ENCODE data around the gene KLHDC4. TPM values are rescaled to one million over a fixed set of nuclear protein-coding genes. Genes with fewer than 3 reads are reported as not detected.

KLHDC4 gene
- total and polyA plus RNA-seq, 8 donors: 15.5 to 82.1 (median 26.0) TPM

- Histone ChIP-seq H3K36me3 (no peaks in the 10 kb centered on the region), H3K4me1 (peaks cover 0 to 6% (median 0%) of the 10 kb centered on the region in 3 donors), H3K27ac (no peak overlapping the region), H3K9me3 (no peaks in the 10 kb centered on the region), H3K4me3 (no peak overlapping the region), H3K27me3 (no peaks in the 10 kb centered on the region)
- no peak for TF ChIP-seq CTCF (IDR thresholded peaks at IDR 0.05)
- FAIRE-seq: no peak
- DNase-seq: no peak
- ATAC-seq: no peak
- 88 to 92% methylated on average over 16 of the region's 16 CpGs for WGBS, 2 donors
- intact Hi-C loops (cut with DNase I): no loop called here
These were observed 36.0 kb upstream of the KLHDC4 start for GRCh38 chr16:87801679-87802259.

GRCh38 chr16:87800497-87800896 is 34.7 kb upstream of the KLHDC4 start:
- WGBS, 2 donors: 90 to 91% methylated on average over 6 of the region's 6 CpGs
- Histone ChIP-seq H3K36me3 (no peaks in the 10 kb centered on the region), H3K27me3 (no peaks in the 10 kb centered on the region), H3K4me3 (no peak overlapping the region), H3K27ac (no peak overlapping the region), H3K9me3 (no peaks in the 10 kb centered on the region), H3K4me1 (no peaks in the 10 kb centered on the region)
- intact Hi-C loops (cut with DNase I): no loop called here
- FAIRE-seq (no peak), ATAC-seq (no peak), DNase-seq (no peak)
- no peak for TF ChIP-seq CTCF (IDR thresholded peaks at IDR 0.05)

GRCh38 chr16:87795336-87795735 is 29.6 kb upstream of the KLHDC4 start:
- Histone ChIP-seq H3K4me1 (no peaks in the 10 kb centered on the region), H3K36me3 (no peaks in the 10 kb centered on the region), H3K9me3 (no peaks in the 10 kb centered on the region), H3K27ac (no peak overlapping the region), H3K4me3 (no peak overlapping the region), H3K27me3 (no peaks in the 10 kb centered on the region)
- intact Hi-C loops (cut with DNase I): no loop called here
- 79 to 86% methylated on average over 12 of the region's 12 CpGs for WGBS, 2 donors
- no peak for ATAC-seq
- no peak for TF ChIP-seq CTCF (IDR thresholded peaks at IDR 0.05)
- FAIRE-seq: no peak
- no peak for DNase-seq

DNA sequence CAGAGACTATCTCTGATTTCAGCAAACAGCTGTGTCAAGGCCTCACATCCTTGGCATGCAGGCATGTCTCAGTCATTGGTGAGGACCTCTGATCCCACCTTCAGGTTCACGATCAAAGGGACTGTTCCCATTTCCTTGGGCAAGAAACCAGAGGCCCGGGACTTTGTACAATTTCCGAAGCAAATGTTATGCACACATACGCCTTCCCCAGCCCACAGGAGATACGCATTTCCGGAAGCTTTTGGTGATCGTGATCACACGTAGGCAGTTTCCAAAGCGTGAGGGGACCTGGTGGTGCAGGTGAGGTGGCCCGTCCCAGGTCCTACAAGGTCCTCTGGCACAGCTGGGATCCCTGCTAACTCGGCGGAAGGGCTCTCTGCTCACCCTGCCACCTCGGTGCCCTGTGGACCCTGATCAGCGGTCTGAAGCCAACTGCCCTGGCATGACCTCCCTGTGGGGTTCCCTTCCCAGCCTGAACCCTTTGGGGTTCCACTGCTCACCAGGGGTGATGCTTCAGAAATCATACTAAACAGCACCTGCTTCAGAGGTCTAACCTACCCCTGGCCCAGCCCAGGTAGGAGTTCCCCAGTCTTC is 28.8 kb upstream of the KLHDC4 start:
- ATAC-seq (no peak), FAIRE-seq (no peak), DNase-seq (no peak)
- H3K9me3 ChIP-seq: no peaks in the 10 kb centered on the region
- no peaks in the 10 kb centered on the region for H3K4me1 ChIP-seq
- no peaks in the 10 kb centered on the region for H3K36me3 ChIP-seq
- no peak for TF ChIP-seq CTCF (IDR thresholded peaks at IDR 0.05)
- H3K4me3 ChIP-seq: no peak overlapping the region
- no peak overlapping the region for H3K27ac ChIP-seq
- intact Hi-C loops (cut with DNase I): no loop called here
- H3K27me3 ChIP-seq: no peaks in the 10 kb centered on the region
- WGBS, 2 donors: 84 to 90% methylated on average over 14 of the region's 14 CpGs

GRCh38 chr16:87792205-87792565 is 26.4 kb upstream of the KLHDC4 start:
- ATAC-seq: peak in 1 of 4 donors; percentile 28
- TF ChIP-seq CTCF (IDR thresholded peaks at IDR 0.05): no peak
- H3K27me3 ChIP-seq: no peaks in the 10 kb centered on the region
- WGBS, 2 donors: 65 to 71% methylated on average over 7 of the region's 7 CpGs
- no peaks in the 10 kb centered on the region for H3K9me3 ChIP-seq
- DNase-seq: no peak
- intact Hi-C loops (cut with DNase I): no loop called here
- H3K4me1 ChIP-seq: no peaks in the 10 kb centered on the region
- H3K4me3 ChIP-seq: no peak overlapping the region
- H3K36me3 ChIP-seq: no peaks in the 10 kb centered on the region
- no peak overlapping the region for H3K27ac ChIP-seq
- no peak for FAIRE-seq
